Measurements from ENCODE around the gene TSPYL1. TPM values are rescaled to one million over a fixed set of nuclear protein-coding genes. Genes with fewer than 3 reads are reported as not detected.

The TSPYL1 gene
- total RNA-seq, 1 donor, result 83.4 TPM

DNA sequence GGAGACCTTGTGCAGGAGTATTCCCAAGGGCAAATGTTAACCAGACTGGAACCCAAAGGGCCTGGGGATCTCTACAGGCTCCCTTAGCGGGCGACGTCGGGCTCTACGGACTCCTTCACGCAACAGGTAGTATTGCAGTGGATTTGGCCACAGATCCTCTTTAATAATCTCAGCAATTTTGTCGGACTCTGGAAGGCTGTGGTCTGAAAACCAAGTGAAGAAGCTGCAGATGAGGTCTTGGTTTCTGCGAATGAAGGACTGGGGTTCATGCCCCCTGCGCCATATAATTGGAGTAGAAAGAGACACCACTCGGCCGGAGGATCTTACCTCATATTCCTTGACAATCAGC lies 1.3 kb downstream of the TSPYL1 start:
- no peak for DNase-seq (ENCODE audit: low read depth)
- TF ChIP-seq, protein P1, sequence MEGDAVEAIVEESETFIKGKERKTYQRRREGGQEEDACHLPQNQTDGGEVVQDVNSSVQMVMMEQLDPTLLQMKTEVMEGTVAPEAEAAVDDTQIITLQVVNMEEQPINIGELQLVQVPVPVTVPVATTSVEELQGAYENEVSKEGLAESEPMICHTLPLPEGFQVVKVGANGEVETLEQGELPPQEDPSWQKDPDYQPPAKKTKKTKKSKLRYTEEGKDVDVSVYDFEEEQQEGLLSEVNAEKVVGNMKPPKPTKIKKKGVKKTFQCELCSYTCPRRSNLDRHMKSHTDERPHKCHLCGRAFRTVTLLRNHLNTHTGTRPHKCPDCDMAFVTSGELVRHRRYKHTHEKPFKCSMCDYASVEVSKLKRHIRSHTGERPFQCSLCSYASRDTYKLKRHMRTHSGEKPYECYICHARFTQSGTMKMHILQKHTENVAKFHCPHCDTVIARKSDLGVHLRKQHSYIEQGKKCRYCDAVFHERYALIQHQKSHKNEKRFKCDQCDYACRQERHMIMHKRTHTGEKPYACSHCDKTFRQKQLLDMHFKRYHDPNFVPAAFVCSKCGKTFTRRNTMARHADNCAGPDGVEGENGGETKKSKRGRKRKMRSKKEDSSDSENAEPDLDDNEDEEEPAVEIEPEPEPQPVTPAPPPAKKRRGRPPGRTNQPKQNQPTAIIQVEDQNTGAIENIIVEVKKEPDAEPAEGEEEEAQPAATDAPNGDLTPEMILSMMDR (IDR thresholded peaks at IDR 0.05; ENCODE audit: insufficient read depth, low read length), result no peak
- peak overlapping the region; percentile 92 for H3K4me3 ChIP-seq (ENCODE audit: low read depth, low read length)

DNA sequence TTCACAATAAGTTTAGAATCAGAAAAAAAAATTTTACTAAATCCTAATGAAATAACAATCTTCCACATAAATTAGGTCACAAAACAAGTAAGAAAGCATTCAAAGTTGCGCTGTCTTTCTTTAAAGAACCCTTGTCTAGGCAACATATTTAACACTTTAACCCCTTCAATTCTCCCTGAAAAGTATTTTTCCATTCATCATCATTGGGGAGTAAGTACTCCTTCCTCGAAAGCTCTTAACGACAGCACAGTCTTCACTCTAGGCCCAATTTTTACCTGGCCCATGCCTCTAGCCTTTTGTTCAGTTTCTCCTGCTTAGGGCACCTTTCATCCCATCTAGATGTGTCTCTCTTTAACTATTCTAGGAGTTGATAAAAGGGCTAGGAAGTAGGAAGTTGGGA lies 2.6 kb downstream of the TSPYL1 start:
- H3K4me3 ChIP-seq (ENCODE audit: low read depth, low read length), result peak overlapping the region; percentile 92
- TF ChIP-seq, protein P1 (IDR thresholded peaks at IDR 0.05; ENCODE audit: insufficient read depth, low read length), result no peak
- no peak for DNase-seq (ENCODE audit: low read depth)

DNA sequence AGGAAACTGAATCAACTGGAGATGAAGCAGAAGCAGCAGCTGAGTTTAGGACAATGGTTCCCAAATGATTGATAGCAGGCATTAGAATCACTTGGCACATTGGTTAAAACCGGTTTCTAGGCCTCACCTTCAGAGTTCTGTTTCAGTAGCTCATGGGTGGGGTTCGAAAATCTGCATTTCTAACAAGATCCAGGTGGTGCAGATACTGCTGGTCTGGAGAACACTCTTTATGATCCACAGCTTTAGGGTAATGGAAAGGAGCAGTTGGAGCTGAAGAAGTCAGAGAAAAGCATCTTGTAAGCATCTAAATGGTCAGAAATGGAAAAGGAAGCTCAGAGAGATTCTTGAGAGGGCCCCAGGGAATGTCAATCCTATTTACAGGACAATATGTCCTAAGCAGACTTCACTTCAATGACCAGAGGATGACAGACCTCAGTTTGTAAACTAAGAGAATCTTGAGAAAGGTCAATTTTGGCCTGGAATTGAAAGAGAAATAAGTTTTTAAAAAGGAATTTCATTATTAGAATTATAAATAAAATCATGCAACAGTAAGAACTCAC lies 8.5 kb downstream of the TSPYL1 start:
- H3K4me3 ChIP-seq (ENCODE audit: low read depth, low read length), result no peak overlapping the region
- DNase-seq (ENCODE audit: low read depth), result no peak
- TF ChIP-seq, protein P1 (IDR thresholded peaks at IDR 0.05; ENCODE audit: insufficient read depth, low read length), result no peak

DNA sequence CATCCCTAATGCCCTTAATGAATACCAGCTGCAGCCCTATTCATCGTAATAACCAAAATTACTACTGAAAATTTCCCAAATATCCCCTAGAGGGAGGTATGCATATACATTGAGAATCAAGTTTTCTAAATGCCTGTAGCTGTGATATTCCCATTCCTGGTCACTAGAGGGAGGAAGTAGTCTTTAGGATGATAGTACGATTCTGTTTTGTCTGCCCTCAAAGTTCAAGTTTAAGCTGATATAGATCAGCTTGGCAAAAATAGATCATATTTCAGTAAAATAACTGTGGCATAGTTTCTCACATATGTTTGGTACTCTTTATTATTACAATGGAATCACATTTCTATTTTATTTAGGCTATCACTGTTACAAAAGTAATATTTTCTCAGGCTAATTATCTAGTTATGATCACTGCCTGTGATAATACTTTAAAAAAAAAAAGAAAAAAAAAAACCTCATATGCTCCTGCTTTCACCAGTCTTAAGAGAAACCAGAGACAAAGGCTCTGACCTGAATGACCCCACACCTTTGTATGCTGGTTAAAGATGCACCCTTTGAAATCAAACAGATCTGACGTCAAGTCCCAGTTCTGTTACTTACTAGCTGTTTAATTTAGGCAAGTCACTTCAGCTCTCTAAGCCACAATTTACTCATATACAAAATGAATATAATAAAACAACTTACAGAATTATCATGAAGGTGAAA lies 11.0 kb downstream of the TSPYL1 start:
- no peak overlapping the region for H3K4me3 ChIP-seq (ENCODE audit: low read depth, low read length)
- TF ChIP-seq, protein P1 (IDR thresholded peaks at IDR 0.05; ENCODE audit: insufficient read depth, low read length), result peak; percentile 90
- DNase-seq (ENCODE audit: low read depth), result peak; percentile 90

DNA sequence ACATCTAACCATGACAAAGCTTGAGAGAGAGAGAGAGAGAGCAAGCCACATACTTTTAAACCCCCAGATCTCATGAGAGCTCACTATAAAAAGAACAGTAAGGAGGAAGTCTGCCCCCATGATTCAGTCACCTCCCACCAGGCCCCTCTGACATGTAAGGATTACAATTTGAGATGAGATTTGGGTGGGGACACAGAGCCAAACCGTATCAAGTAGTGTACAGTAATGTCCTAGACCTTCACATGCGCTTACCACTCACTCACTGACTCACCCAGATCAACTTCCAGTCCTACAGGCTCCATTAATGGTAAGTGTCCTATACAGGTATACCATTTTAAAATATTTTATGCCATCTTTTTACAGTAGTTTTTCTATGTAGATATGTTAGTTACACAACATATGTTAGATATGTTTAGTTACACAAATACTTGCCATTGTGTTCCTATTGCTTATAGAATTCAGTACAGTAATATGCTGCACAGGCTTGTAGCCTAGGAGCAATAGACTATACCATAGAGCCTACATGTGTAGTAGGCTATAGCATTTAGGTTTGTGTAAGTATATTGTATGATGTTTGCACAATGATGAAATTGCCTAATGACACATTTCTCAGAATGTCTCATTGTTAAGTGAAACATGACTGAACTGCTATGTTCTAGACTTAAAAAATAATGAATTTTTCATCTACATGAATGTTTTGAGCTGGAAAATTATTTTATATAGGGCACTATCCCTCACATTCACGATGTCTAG lies 11.7 kb downstream of the TSPYL1 start:
- TF ChIP-seq, protein P1 (IDR thresholded peaks at IDR 0.05; ENCODE audit: insufficient read depth, low read length), result no peak
- H3K4me3 ChIP-seq (ENCODE audit: low read depth, low read length), result no peak overlapping the region
- no peak for DNase-seq (ENCODE audit: low read depth)

DNA sequence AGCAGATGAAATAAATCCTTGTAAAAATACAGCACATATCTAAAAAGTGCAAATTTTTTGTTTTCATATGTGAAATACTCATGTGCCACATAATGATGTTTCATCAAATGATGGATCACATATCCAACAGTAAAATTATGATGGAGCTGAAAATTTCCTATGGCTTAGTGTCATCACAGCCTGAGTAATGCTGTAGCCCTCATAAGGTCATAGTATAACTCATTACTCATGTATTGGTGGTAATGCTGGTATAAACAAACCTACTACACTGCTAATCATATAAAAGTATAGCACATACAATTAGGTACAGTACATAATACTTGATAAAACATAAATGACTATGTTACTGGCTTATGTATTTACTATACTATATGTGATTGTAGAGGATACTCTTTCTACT lies 12.9 kb downstream of the TSPYL1 start:
- no peak for DNase-seq (ENCODE audit: low read depth)

More for the DNA sequence above, 12.9 kb downstream of the TSPYL1 start:
- H3K4me3 ChIP-seq (ENCODE audit: low read depth, low read length), result no peak overlapping the region
- TF ChIP-seq, protein P1 (IDR thresholded peaks at IDR 0.05; ENCODE audit: insufficient read depth, low read length), result no peak

Measured in fibroblast of the aortic adventitia (primary cell).